GM23248 (cell line): Measurements from ENCODE around the gene TBL1X.

Experiments
- EZH2 ChIP-seq: fragments of 200-600 bp; sonication (generic); IDR thresholded peaks from 2 replicates; pipeline ENCODE4 v1.6.1; 2018; ENCODE audit warnings: antibody characterized with exemption, mild to moderate bottlenecking; ENCODE audit not compliant: insufficient read depth, poor library complexity, severe bottlenecking
- EZH2phosphoT487 ChIP-seq: fragments of 200-600 bp; sonication (generic); IDR thresholded peaks from 2 replicates; pipeline ENCODE4 v1.6.1; 2018; ENCODE audit warnings: antibody characterized with exemption, moderate library complexity, mild to moderate bottlenecking, low read depth; ENCODE audit not compliant: insufficient read depth

DNA sequence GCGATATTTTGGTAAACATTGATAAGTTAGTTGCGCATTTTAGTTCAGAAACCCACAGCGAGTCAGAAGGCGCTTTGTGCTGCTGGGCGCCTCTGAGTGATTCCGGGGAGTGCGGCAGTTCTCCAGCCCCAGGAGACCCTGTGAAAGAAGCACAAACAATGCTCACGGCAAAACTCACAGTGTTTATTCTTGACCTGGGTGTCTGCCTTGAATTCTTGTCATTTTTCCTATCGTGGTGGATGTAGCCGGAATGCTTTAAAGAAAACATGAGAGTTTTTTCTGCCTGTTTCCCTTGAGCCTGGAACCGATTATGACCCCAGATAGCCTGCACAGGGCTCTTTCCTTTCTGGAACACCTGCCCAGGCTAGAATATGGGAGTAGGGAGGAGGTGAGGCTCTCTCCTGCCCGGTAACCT lies 6.7 kb downstream of the TBL1X start:
- TF ChIP-seq EZH2phosphoT487 = no peak
- TF ChIP-seq EZH2 = no peak
